HUES6 (cell line): ENCODE data around the gene STK38L.

Experiments used
- H3K27ac ChIP-seq: 2 replicates; pipeline ENCODE4 v1.7.0; 2013; ENCODE audit warnings: low read depth, mild to moderate bottlenecking, low read length, inconsistent platforms
- H3K27me3 ChIP-seq: 2 replicates; pipeline ENCODE4 v1.6.1; 2013; ENCODE audit warnings: low read length; ENCODE audit not compliant: control insufficient read depth, insufficient read depth
- H3K36me3 ChIP-seq: 2 replicates; pipeline ENCODE4 v1.6.1; 2013; ENCODE audit warnings: low read length; ENCODE audit not compliant: control insufficient read depth, insufficient read depth
- H3K4me1 ChIP-seq: 2 replicates; pipeline ENCODE4 v1.6.1; 2013; ENCODE audit warnings: low read length; ENCODE audit not compliant: control insufficient read depth, insufficient read depth
- H3K4me3 ChIP-seq: 2 replicates; pipeline ENCODE4 v1.5.1; 2013; ENCODE audit warnings: low read depth, low read length
- H3K9ac ChIP-seq: one replicate; pipeline ENCODE4 v1.6.1; 2013; ENCODE audit warnings: mild to moderate bottlenecking, low read length
- H3K9me3 ChIP-seq: 2 replicates; pipeline ENCODE4 v1.6.1; 2013; ENCODE audit warnings: low read depth, low read length; ENCODE audit not compliant: control insufficient read depth, insufficient read depth

STK38L gene

GRCh38 chr12:27335364-27336281, 91.5 kb downstream of the STK38L start:
- no peaks in the 10 kb centered on the region for H3K36me3 ChIP-seq
- no peak overlapping the region for H3K4me3 ChIP-seq
- H3K27me3 ChIP-seq = peaks cover 38% of the 10 kb centered on the region
- H3K9ac ChIP-seq = no peak overlapping the region
- peaks cover 14% of the 10 kb centered on the region for H3K4me1 ChIP-seq
- H3K9me3 ChIP-seq = no peaks in the 10 kb centered on the region
- H3K27ac ChIP-seq = no peak overlapping the region

- Histone ChIP-seq H3K27ac (no peak overlapping the region), H3K9me3 (no peaks in the 10 kb centered on the region), H3K27me3 (peaks cover 33% of the 10 kb centered on the region), H3K9ac (no peak overlapping the region), H3K36me3 (no peaks in the 10 kb centered on the region), H3K4me1 (peaks cover 14% of the 10 kb centered on the region), H3K4me3 (no peak overlapping the region)
Observed at GRCh38 chr12:27336282-27336653, 92.2 kb downstream of the STK38L start.

DNA sequence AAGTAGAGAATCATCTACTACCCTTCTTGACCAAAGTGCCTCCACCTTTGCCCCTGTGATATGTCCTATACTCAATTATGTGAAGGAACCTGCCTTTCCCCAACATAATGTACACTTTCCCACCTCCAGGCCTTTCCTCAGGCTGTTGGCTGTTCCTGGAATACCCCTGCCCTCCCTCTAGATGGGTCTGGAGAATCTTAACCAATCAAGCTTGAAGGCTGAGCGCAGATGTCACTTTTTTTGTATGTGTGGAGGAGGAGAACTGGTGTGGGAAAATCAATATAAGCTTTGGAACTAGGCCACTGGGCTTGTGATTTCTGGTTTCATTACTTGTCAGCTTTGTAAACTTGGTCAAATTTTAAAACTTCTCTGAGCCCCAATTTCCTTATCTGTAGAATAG, 93.3 kb downstream of the STK38L start:
- peaks cover 4% of the 10 kb centered on the region; the same call in 1 of the 2 replicates for H3K4me1 ChIP-seq
- no peaks in the 10 kb centered on the region for H3K36me3 ChIP-seq
- H3K27me3 ChIP-seq = peaks cover 21% of the 10 kb centered on the region
- H3K4me3 ChIP-seq = no peak overlapping the region
- H3K9me3 ChIP-seq = no peaks in the 10 kb centered on the region
- H3K9ac ChIP-seq = no peak overlapping the region
- H3K27ac ChIP-seq = no peak overlapping the region

DNA sequence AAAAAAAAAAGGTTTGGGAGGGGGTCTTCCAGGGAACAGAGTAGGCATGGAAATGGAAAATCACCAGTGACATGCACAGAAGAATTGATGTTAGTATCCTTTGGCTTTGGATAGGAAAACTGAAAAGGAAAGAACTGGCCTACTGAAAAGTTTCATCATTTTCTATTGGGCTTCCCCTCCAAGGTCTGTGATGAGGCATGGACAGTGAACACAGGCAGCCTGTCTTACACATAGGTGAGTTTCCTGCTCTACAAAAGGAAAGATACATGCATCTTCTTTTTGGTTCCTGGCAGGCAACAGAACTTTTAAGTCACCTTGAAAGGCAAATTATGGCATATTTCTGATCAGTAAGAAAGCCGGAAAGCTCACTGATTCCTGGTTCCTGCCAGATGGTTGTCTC, 94.4 kb downstream of the STK38L start:
- no peak overlapping the region for H3K9ac ChIP-seq
- H3K36me3 ChIP-seq = no peaks in the 10 kb centered on the region
- no peak overlapping the region for H3K27ac ChIP-seq
- peaks cover 13% of the 10 kb centered on the region; the same call in 1 of the 2 replicates for H3K27me3 ChIP-seq
- H3K9me3 ChIP-seq = no peaks in the 10 kb centered on the region
- H3K4me3 ChIP-seq = no peak overlapping the region
- H3K4me1 ChIP-seq = peaks cover 9% of the 10 kb centered on the region; the same call in 1 of the 2 replicates

- no peaks in the 10 kb centered on the region for H3K36me3 ChIP-seq
- H3K4me1 ChIP-seq = peaks cover 19% of the 10 kb centered on the region
- no peak overlapping the region for H3K27ac ChIP-seq
- H3K4me3 ChIP-seq = no peak overlapping the region
- no peaks in the 10 kb centered on the region; the same call in 1 of the 2 replicates for H3K27me3 ChIP-seq
- no peak overlapping the region for H3K9ac ChIP-seq
- H3K9me3 ChIP-seq = no peaks in the 10 kb centered on the region
Observed at GRCh38 chr12:27340971-27341370, 96.9 kb downstream of the STK38L start.

- H3K27ac ChIP-seq = no peak overlapping the region
- H3K36me3 ChIP-seq = no peaks in the 10 kb centered on the region
- H3K4me3 ChIP-seq = no peak overlapping the region
- peaks cover 19% of the 10 kb centered on the region for H3K4me1 ChIP-seq
- H3K9ac ChIP-seq = no peak overlapping the region
- no peaks in the 10 kb centered on the region for H3K27me3 ChIP-seq
- H3K9me3 ChIP-seq = no peaks in the 10 kb centered on the region
Observed at GRCh38 chr12:27342536-27342935, 98.5 kb downstream of the STK38L start.

DNA sequence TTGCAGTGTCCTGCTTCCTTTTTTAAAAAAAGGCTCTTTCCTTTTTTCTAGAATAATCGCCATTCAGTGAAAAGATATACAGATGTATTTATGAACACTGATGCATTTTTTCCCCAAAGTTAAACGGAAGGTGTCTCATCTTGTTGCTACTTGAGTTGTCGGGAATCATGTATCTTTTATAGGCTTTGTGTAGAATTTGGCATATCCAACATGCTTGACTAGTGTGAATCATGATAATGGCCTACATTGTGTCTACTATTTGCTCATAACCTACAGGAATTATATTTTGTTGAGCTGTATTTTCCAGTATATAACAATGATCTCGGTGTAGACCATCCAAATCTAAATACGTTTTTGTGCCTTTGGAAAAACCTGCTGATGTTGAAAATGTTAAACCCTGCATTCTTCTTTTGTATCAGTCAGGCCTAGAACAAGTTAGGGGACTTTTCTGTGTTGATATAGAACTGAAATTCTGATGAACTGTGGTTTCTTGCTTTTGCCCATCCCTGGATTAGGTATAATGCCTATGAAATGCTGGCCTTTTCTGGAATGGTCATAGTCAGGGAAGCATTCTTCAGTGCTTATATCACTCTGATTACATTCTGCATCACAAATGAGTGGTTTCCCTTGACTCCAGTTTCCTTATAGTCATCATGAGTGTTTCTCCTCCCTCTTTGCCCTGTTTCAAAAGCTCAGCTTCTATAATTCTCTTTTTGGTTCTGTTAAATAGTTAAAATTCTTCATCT, 99.3 kb downstream of the STK38L start:
- H3K36me3 ChIP-seq = no peaks in the 10 kb centered on the region
- no peak overlapping the region for H3K27ac ChIP-seq
- no peaks in the 10 kb centered on the region for H3K9me3 ChIP-seq
- H3K4me1 ChIP-seq = peaks cover 26% of the 10 kb centered on the region
- no peak overlapping the region for H3K4me3 ChIP-seq
- H3K27me3 ChIP-seq = no peaks in the 10 kb centered on the region
- H3K9ac ChIP-seq = no peak overlapping the region

DNA sequence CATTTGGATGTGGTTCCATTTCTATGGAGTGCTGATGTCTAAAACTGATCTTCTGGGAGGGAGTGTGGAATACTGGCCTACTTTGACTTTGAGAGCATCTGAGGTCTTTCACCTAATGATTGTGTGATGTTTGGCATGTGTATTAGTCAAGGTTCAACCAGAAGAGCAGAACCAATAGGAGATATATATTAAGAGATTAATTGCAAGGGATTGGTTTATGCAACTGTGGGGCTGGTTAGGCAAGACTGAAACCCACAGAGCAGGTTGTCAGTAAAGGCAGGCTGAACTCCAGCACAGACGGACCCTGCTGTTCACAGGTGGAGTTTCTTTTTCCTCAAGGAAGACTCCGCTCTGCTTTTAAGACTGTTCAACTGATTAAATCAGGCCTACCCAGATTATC, 100.2 kb downstream of the STK38L start:
- no peak overlapping the region for H3K4me3 ChIP-seq
- H3K27ac ChIP-seq = no peak overlapping the region
- no peaks in the 10 kb centered on the region for H3K9me3 ChIP-seq
- H3K9ac ChIP-seq = no peak overlapping the region
- no peaks in the 10 kb centered on the region for H3K27me3 ChIP-seq
- no peaks in the 10 kb centered on the region for H3K36me3 ChIP-seq
- H3K4me1 ChIP-seq = peaks cover 26% of the 10 kb centered on the region

DNA sequence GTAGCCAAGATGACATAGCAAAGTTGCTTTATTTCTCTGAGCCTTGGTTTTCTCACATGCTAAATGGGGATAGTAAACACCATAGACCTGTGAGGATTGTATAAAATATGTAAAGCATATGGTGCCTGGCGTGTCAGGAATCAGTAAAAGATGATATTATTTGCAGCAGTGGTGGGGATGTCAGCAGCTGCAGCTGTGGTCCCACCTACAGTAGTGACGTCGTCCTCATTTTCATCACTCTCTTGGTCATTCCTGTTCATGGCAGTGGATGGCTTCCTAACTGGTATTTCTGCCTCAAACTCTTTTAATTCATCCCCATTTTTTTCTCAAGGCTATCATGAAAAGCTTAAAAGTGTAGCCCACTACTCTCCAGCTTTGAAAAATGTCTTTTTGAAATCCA, 100.7 kb downstream of the STK38L start:
- Histone ChIP-seq H3K4me3 (no peak overlapping the region), H3K9ac (no peak overlapping the region), H3K36me3 (no peaks in the 10 kb centered on the region), H3K27me3 (no peaks in the 10 kb centered on the region), H3K9me3 (no peaks in the 10 kb centered on the region), H3K27ac (no peak overlapping the region), H3K4me1 (peaks cover 26% of the 10 kb centered on the region)

DNA sequence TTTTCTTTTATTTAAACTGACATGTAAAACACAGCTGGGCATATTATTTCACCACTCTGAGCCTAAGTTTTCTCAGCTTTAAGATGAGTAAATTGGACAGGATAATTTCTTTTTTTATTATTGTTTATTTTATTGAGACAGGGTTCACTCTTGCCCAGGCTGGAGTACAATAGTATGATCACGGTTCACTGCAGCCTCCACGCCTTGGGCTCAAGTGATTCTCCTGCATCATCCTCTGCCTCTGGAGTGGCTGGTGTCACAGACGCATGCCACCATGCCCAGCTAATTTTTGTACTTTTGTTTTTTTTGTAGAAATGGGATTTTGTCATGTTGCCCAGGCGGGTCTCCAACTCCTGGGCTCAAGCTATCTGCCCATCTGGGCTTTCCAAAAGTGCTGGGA, 101.3 kb downstream of the STK38L start:
- Histone ChIP-seq H3K27me3 (no peaks in the 10 kb centered on the region), H3K4me3 (no peak overlapping the region), H3K4me1 (peaks cover 26% of the 10 kb centered on the region), H3K9me3 (no peaks in the 10 kb centered on the region), H3K9ac (no peak overlapping the region), H3K27ac (no peak overlapping the region), H3K36me3 (no peaks in the 10 kb centered on the region)

GRCh38 chr12:27347779-27348178, 103.7 kb downstream of the STK38L start:
- H3K9ac ChIP-seq = no peak overlapping the region
- H3K4me3 ChIP-seq = no peak overlapping the region
- H3K4me1 ChIP-seq = peaks cover 26% of the 10 kb centered on the region
- no peak overlapping the region for H3K27ac ChIP-seq
- H3K9me3 ChIP-seq = no peaks in the 10 kb centered on the region
- no peaks in the 10 kb centered on the region for H3K27me3 ChIP-seq
- no peaks in the 10 kb centered on the region for H3K36me3 ChIP-seq
